Measurements from ENCODE around the gene TRIM38.

The TRIM38 gene

DNA sequence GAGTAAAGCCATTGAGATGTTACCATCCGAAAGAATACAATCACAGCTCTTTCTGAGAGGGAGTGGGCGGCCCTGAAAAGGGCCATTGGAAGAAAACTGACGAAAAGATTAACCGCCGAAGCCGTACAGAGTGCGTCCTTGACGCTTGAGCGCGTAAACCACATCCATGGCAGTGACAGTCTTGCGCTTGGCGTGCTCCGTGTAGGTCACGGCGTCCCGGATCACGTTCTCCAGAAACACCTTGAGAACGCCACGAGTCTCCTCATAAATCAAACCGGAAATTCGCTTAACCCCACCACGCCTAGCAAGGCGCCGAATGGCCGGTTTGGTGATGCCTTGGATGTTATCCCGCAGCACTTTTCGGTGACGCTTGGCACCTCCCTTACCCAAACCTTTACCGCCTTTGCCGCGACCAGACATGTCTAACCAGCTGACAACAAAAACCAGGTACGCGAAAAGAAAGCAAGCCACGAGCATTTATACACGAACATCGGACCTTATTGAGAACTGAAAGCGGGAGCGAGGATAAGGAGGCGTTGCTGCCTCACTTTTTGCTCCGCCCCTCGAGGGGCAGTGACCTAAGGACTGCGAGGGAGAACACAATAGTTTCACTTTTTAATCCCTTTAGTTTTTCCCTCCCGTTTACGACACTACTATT is 64.4 kb downstream of the TRIM38 start:
- peak; percentile 66 for DNase-seq (ENCODE audit: low spot score)

DNA sequence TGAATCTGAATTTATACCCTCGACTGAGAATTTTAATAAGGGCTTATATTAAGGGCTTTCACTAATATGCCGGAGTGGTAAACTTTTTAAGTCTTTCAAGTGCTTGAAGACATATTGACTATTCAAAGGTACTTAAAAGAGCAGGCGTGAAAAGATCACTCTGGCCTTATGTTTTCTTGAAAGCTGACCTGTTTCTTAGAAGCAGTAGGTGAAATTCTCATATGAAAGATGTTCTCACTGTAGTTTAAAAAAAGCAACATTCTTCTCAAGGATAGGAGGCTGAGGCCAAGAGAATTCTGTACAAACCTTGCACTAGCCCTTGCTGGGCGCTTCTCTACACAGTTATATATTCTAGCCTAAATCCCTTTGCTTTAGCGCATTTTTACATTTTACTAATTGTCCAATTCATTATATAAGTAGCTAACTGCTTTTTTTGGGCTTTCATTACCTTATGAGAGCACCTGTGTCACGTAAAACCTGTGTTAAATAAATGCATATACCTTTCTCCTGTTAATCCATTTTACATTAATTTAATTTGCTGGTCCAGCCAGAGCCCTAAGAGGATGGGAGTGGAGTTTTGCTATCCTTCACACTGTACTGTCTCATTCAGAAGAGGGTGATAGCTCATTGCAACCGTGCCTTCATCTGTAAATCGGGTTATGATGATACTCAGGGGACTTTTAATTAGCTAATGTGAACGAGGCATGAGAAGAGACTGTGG is 65.0 kb downstream of the TRIM38 start:
- DNase-seq (ENCODE audit: low spot score) = no peak

DNA sequence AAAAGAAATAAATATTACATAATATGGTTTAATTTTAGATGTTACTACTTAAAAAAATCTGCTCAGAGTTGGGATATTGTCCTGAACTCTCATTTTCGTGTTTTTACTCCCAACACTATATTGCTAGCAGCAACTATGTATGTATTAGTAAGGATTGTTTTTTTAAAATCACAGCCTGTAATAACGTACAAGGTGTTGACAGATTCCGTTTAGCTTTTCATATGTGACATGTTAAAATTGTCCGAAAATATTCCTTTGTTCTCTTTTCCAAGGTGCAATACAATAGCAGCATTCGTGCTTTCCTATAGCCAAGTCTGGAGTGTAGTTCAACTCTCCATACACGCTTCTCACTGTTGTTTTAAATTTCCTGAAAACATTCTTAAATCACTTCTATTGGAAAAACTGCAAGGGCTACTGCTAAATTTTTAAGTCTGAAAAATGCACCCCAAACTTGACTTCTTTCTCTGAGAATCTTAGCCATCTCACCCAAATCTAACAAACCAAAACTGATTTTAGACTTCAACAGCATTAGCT is 65.7 kb downstream of the TRIM38 start:
- DNase-seq (ENCODE audit: low spot score) = no peak

DNA sequence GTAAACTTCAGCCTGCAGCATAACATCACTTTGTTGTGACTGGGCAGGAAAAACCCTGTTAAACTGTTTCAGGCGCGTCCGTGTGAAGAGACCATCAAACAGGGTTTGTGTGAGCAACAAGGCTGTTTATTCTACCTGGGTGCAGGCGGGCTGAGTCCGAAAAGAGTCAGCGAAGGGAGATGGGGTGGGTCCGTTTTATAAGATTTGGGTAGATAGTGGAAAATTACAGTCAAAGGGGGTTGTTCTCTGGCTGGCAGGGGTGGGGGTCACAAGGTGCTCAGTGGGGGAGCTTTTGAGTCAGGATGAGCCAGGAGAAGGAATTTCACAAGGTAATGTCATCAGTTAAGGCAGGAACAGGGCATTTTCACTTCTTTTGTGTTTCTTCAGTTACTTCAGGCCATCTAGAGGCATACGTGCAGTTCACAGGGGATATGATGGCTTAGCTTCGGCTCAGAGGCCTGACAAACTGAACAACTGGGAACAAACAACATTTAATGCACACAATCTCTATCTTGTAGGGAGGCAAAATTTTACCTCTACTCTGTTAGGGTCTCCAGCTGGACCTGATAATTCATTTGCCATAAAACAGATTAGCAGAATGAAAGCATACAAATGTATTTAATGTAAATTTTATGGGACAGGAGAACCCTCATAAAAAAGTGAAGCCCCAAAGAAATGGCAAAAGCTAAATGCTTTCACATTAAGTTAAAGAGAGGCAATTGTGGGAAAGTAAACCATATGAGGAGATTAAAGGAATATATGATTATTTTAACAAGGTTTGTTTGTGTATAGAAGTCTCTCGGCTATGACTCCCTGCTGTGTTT is 66.4 kb downstream of the TRIM38 start:
- DNase-seq (ENCODE audit: low spot score) = no peak

DNA sequence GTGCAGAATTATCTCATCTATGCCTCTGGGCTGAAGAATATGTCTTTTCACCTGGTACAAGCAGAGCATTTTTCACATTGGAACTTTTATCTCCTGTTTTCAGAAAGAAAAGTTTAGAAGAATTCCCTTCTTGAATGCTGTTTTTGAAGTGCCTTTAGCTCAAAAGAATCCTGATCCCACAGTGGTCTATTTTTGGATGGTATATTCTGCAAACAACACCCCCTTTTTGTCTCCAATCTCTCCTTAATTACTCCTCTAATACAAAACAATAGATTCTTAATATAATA is 66.9 kb downstream of the TRIM38 start:
- DNase-seq (ENCODE audit: low spot score) = no peak

DNA sequence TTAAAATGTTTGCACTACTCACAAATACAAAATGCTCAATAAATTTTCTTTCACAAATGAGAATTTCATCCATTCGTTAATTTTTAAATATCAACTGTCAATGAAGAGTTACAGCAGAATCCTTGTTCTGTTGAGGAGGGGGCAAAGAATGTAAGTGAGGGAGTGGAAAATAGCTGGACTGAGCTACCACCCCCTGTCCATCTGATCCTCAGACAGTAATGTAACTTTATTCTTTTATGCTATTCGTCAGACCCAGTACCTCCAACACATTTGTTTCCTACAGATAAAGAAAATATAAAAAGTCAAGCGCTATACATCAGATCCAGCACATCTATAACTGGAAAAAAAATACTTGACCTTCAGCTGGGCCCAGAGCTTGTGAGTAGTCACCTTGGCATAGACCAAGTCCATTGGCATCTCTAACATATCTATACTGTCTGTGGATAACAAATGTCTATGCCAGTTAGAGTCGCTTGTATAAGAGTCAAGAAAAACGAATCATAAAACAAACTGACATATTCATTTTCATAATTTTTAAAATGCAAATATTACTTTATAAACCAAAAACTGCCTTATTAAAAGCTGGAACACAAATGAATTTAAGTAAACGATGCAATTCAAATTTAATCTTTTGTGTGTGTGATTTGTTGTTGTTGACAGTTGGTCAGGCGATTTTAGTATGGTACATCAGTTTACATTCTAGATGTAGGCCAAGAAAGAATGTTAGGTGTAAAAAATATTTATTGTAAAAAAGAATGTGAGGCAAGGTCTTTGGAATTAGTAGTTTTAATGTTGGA is 67.5 kb downstream of the TRIM38 start:
- no peak for DNase-seq (ENCODE audit: low spot score)

DNA sequence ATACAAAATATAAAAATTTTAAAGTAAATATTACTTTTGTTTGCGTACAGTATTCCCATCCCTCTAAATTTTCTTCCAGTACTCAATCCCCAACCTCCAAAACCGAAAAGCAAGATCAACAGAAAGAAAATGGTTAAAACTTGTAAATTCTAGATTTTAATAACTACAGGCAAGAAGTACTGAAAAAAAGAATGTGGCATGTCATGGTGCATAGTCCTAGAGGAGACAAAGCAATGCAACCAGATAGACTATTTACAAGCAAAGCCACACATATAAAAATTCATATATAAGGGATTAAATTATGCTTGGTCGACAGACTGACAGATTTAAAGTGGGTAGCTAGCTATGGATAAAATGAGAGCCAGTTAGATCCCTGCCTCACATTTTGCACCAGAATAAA is 68.1 kb downstream of the TRIM38 start:
- no peak for DNase-seq (ENCODE audit: low spot score)

DNA sequence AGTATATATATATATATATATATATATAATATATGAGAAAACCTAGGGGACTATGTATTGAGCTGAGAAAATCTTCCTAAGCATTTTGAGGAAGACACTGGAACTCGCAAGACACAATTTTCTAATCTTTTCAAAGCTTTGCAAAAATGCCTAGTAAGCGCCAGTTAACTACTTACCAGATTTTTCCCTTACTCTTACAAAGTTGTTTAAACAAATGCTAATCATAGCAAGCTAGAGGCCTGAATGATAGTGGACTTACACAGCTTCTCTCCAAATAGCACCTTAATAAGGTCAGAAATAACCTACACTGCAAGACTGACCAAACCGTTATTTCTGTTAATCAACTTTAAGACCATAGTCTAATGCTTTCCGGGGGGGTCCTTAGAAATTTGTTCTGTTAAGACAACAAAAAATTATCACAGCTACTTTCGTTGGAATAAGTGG is 68.6 kb downstream of the TRIM38 start:
- DNase-seq (ENCODE audit: low spot score) = no peak

DNA sequence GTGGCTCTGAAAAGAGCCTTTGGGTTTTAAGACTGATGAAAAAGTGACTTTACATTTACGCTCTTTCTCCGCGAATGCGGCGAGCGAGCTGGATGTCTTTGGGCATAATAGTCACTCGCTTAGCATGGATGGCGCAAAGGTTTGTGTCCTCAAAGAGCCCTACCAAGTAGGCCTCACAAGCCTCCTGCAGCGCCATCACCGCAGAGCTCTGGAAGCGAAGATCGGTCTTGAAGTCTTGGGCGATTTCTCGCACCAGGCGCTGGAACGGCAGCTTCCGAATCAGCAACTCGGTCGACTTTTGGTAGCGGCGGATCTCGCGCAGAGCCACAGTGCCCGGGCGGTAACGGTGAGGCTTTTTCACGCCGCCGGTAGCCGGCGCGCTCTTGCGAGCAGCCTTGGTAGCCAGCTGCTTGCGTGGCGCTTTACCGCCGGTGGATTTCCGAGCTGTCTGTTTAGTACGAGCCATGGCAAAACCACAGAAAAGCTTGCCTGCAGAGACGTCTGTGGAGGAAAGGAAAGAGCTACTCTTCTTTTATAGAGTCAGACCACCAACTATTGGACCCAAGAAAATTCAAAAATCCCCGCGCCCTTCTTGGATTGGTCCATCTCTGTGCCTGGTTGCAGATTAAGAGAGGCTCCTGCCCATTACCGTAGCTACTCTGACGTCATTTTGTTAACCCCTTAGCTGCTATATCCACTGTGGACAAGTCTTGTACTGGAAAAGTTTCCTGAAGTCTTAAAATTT is 69.2 kb downstream of the TRIM38 start:
- DNase-seq (ENCODE audit: low spot score) = peak; percentile 86

DNA sequence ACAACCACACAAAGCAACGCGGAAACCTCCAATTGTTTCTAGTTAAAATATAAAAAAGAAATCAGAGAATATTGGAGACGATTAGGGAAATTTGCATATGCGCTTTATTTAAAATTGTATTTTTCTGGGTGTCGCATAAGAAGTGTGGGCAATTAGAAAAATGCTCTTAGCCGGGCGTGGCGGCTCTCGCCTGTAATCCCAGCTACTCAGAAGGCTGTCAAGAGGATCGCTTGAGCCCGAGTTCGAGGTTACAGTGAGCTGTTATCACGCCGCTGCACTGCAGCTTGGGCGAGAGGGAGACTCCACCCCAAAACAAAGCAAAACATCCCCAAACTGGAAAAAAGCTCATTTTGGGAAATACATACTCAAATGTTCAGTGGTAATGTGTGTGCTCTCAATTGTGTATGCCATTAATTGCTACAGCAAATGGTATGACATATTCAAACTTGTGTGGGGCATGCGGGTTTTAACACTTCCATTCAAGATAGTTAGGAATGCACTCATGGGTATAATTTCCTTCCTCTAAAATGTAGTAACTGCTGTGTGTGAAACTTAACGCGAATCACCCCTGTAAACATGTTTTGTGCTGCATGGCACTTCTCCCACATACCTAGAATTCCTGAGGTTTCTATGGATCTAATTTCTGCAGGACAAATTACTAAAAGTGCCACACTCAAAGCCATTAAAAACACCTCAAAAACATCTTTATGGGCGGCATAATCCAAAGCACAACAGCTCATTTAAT is 69.9 kb downstream of the TRIM38 start:
- DNase-seq (ENCODE audit: low spot score) = no peak

DNA sequence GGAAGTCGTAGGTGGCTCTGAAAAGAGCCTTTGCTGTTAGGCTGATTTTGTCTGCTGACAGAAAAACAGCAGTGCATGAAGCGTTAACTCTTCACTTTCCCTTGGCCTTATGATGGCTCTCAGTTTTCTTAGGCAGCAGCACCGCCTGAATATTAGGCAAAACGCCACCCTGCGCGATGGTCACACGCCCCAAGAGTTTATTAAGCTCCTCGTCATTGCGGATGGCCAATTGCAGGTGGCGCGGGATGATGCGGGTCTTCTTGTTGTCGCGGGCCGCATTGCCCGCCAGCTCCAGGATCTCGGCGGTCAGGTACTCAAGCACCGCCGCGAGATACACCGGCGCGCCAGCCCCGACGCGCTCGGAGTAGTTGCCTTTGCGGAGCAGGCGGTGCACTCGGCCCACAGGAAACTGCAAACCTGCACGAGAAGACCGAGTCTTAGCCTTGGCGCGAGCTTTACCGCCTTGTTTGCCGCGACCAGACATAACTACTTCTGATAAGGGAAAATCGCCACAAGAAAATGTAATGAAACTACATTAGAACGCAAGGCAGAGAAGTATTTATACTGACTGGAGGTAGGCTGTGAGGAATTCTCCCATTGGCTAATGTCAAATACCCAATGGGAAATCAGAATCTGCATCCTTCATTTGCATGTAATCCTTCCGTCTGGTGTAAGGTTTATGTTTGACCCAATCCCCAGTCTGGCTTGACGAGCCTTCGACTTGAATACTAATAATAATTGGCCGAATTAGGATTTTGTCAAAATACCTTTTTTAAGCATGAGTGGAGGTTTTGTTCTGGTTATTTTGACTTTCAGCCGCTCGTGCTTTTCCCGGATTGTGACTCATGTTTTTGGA is 70.7 kb downstream of the TRIM38 start:
- DNase-seq (ENCODE audit: low spot score) = no peak

DNA sequence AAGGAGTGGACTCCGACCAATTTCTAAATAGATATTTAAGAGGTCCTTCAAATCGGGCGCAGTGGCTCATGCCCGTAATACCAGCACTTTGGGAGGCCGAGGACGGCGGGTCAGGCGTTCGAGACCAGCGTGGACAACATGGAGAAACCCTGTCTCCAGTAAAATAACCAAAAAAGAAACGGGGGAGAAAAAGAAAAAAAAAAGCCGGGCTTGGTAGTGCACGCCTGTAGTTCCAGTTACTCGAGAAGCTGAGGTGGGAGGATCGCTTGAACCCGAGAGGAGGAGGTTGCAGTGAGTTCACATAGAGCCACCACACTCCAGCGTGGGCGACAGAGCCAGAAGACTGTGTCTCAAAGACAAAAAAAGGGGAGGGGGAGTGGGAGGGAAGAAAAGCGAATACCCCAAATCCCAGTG is 71.3 kb downstream of the TRIM38 start:
- no peak for DNase-seq (ENCODE audit: low spot score)

DNA sequence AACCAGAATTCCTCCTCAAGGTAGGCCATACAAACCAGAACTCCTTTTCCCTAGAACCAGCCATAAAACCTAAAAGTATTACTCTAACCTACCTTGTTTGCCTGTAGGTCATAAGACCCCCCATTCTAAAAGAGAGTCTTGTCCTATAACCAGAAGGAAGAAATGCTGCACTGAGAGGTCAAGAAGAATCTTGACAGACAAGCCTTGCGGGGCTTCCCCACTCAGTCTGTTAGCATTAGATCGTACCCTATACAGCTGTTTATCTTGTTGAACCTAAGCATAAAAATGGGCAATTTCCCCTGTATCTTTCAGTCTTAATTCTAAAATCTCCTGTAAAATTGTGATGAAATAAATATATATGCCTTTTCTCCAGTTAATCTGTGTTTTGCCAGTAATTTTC is 72.3 kb downstream of the TRIM38 start:
- no peak for DNase-seq (ENCODE audit: low spot score)
